Heart right ventricle (tissue), 16 donors: ENCODE results near the gene MRRF. TPM values are rescaled to one million over a fixed set of nuclear protein-coding genes. Genes with fewer than 3 reads are reported as not detected.

Source experiments
- ATAC-seq, 8 donors: fragments of 200-7000 bp; cut with Tn5 transposase; one replicate each; pipeline ENCODE4 v1.9.1; 2020; ENCODE audit warnings: mild to moderate bottlenecking in 8 of 8, moderate library complexity in 8 of 8, moderate number of reproducible peaks in 1 of 8
- DNase-seq, 2 donors: peaks; one replicate each; pipeline ENCODE4 v3.0.0-alpha.2; 2020
- H3K27ac ChIP-seq, 10 donors: fragments of 200-600 bp; sonication (generic) in 2 of 10; one replicate each; pipeline versions ENCODE4 v1.5.0 to v1.8.0; 2020 to 2022; ENCODE audit warnings: mild to moderate bottlenecking in 3 of 10
- H3K27me3 ChIP-seq, 7 donors: fragments of 200-600 bp; one replicate each; pipeline ENCODE4 v1.8.0; 2021 to 2022; ENCODE audit warnings: mild to moderate bottlenecking in 2 of 7
- H3K36me3 ChIP-seq, 9 donors: fragments of 200-600 bp; sonication (generic) in 1 of 9; one replicate each; pipeline versions ENCODE4 v1.5.0 to v1.8.0; 2020 to 2022; ENCODE audit warnings: mild to moderate bottlenecking in 2 of 9
- H3K4me1 ChIP-seq, 9 donors: fragments of 200-600 bp; sonication (generic) in 1 of 9; one replicate each; pipeline versions ENCODE4 v1.5.0 to v1.8.0; 2020 to 2022; ENCODE audit warnings: mild to moderate bottlenecking in 4 of 9
- H3K4me3 ChIP-seq, 10 donors: fragments of 200-600 bp; sonication (generic) in 2 of 10; one replicate each; pipeline versions ENCODE4 v1.5.0 to v1.8.0; 2020 to 2022; ENCODE audit warnings: mild to moderate bottlenecking in 7 of 10, moderate library complexity in 2 of 10
- H3K9me3 ChIP-seq, 11 donors: fragments of 200-600 bp in 10 of 11; sonication (generic) in 2 of 11; one replicate each; pipeline versions ENCODE4 v1.5.0 to v1.8.0; 2013 to 2022; ENCODE audit warnings: mild to moderate bottlenecking in 2 of 11, control low read depth in 1 of 11, moderate library complexity in 1 of 11
- CTCF ChIP-seq, 9 donors: fragments of 200-600 bp; sonication (generic) in 2 of 9; IDR thresholded peaks; one replicate each; pipeline versions ENCODE4 v1.5.0 to v1.8.0; 2021 to 2022; ENCODE audit warnings: antibody characterized with exemption in 9 of 9, mild to moderate bottlenecking in 5 of 9, moderate library complexity in 1 of 9
- WGBS, 2 donors: extraction: QIAGEN DNeasy Blood & Tissue Kit; methylation state at CpG; one replicate each; pipeline ENCODE4 v1.1.7; 2013; ENCODE audit warnings: inconsistent platforms in 1 of 2; 5-methylcytosine and 5-hydroxymethylcytosine counted together
- intact Hi-C, 10 donors: fragments of 100-400 bp; cut with DNase I; formaldehyde crosslinking; loops; one replicate each; pipeline versions ENCODE4 v1.11.1 to v1.14.2; 2022
- long read RNA-seq, 3 donors: library from polyadenylated mRNA; unstranded; transcript quantifications; one replicate each; pipeline ENCODE4 v2.0.0, GENCODE V29; 2020 to 2021
- polyA plus RNA-seq, 2 donors: library from polyadenylated mRNA; stranded (reverse); fragments of 200-250 nt; gene quantifications; one replicate each; pipeline ENCODE4 v1.2.3, GENCODE V29; 2013
- total RNA-seq, 10 donors: library from RNA; stranded (reverse); fragmentation: NEBNext Ultra II Directional in 3 of 10; extraction: Animal tissue kit (Norgen Biotek cat#: 25700) in 3 of 10; gene quantifications; one replicate each; pipeline versions ENCODE4 v1.2.1 to v1.2.4, GENCODE V29; 2021 to 2023
- donor health status: Arrhythmogenic right ventricular cardiomyopathy.
- donor health status: ischemic (EF 13 %, LVEDD 7.1; RV severe dilation, severe dysfunction).
- donor health status: healthy with polysubstance abuse.
- donor health status: DM: no; HTN: yes; CAD: no.
- donor health status: DM: no; HTN: no; CAD: no.
- donor health status: ischemic (EF 25% LVEDD 6.9; RV normal size, moderate dysfunction).
- donor health status: ischemic (EF 25% LVEDD 5.7; RV mildly dilated, moderate dysfunction).
- donor health status: healthy.
- donor health status: DM: yes; HTN: yes; CAD: no.
- donor health status: Ischemic cardiomyopathy.
- donor health status: ischemic (EF 35%, LVEDD 5.7; RV mildly dilated, moderate dysfunction).
- donor health status: nonischemic (EF 11% LVEDD 7.7; RV severe dilation, severe dysfunction).
- donor health status: DM: yes; HTN: yes; CAD: no.
- donor health status: PGD.
- donor health status: ischemic (EF 29% LVEDD 5.4; RV normal size, mild dysfunction).
- donor health status: nonischemic (EF 23%, LVEDD 6.1; RV moderate dilation, normal function).

Gene MRRF
- total RNA-seq (10 to 100 TPM; 30.3 to 45.9 (median 39.1) TPM), polyA plus RNA-seq (10 to 100 TPM; 35.0 to 37.7 TPM)
- long read RNA-seq, donor 1, full-length matches to known transcripts = 16 of 28 reads
- long read RNA-seq, donor 1, partial matches to known transcripts = 2 of 28 reads
- long read RNA-seq, donor 1, other reads (novel, unspliced or antisense) = 10 of 28 reads
- long read RNA-seq, donor 2, full-length matches to known transcripts = 19 of 40 reads
- long read RNA-seq, donor 2, partial matches to known transcripts = 3 of 40 reads
- long read RNA-seq, donor 2, other reads (novel, unspliced or antisense) = 18 of 40 reads
- long read RNA-seq, donor 3, full-length matches to known transcripts = 91 of 137 reads
- long read RNA-seq, donor 3, partial matches to known transcripts = 12 of 137 reads
- long read RNA-seq, donor 3, other reads (novel, unspliced or antisense) = 34 of 137 reads

- peak; percentile 90 to 91 for DNase-seq
- peaks cover 0 to 27% (median 3%) of the 10 kb centered on the region in 9 donors for H3K36me3 ChIP-seq
- intact Hi-C loops = loop anchor here in 6 of 10 donors (5.0 to 10.0 kb wide), 8 partner anchors 43 to 140 kb away; partner anchors contain the start of genes MORN5 (in 2 of the 6) and NDUFA8 (in 2 of the 6)
- 0% methylated on average over 60 of the region's 60 CpGs for WGBS, 2 donors
- H3K27me3 ChIP-seq = no peaks in the 10 kb centered on the region
- peak within 1 kb of the TSS; percentile 38 to 87 (median 68) for H3K4me3 ChIP-seq
- TF ChIP-seq CTCF (IDR thresholded peaks at IDR 0.05) = peak in 2 of 9 donors; percentile 6 to 25
- H3K9me3 ChIP-seq = no peaks in the 10 kb centered on the region
- peak; percentile 91 to 96 (median 93) for ATAC-seq
- H3K27ac ChIP-seq = peak within 1 kb of the TSS; percentile 46 to 98 (median 94)
- peaks cover 5 to 72% (median 52%) of the 10 kb centered on the region in 9 donors for H3K4me1 ChIP-seq
These were observed at the start of gene MRRF, which contains the start of gene RBM18 for GRCh38 chr9:122264360-122265148. TSS of gene MRRF (plus strand) at chr9:122264882. CDS start at chr9:122270892, 6,010 bp downstream. TSS of gene RBM18 (minus strand) at chr9:122264840. CDS start at chr9:122261492, 3,348 bp downstream.

GRCh38 chr9:122215663-122216062 lies 49.0 kb upstream of the MRRF start:
- TF ChIP-seq CTCF (IDR thresholded peaks at IDR 0.05) = no peak
- intact Hi-C loops = no loop called here

GRCh38 chr9:122216138-122216797 lies 48.4 kb upstream of the MRRF start:
- Histone ChIP-seq H3K9me3 (no peaks in the 10 kb centered on the region), H3K4me1 (peaks cover 10 to 57% (median 34%) of the 10 kb centered on the region in 9 donors), H3K27me3 (peaks cover 18 to 100% (median 88%) of the 10 kb centered on the region in 7 donors), H3K36me3 (peaks cover 0 to 5% (median 0%) of the 10 kb centered on the region in 9 donors), H3K4me3 (no peak overlapping the region), H3K27ac (no peak overlapping the region)
- WGBS, 2 donors = 66 to 71% methylated on average over 4 of the region's 4 CpGs
- ATAC-seq (no peak), DNase-seq (no peak)
- intact Hi-C loops = no loop called here
- TF ChIP-seq CTCF (IDR thresholded peaks at IDR 0.05) = no peak

More at GRCh38 chr9:122215663-122216062, 49.0 kb upstream of the MRRF start:
- peaks cover 0 to 5% (median 0%) of the 10 kb centered on the region in 9 donors for H3K36me3 ChIP-seq
- H3K4me1 ChIP-seq = peaks cover 8 to 51% (median 31%) of the 10 kb centered on the region in 9 donors
- H3K9me3 ChIP-seq = no peaks in the 10 kb centered on the region
- H3K4me3 ChIP-seq = no peak overlapping the region
- ATAC-seq = no peak
- peaks cover 16 to 100% (median 86%) of the 10 kb centered on the region in 7 donors for H3K27me3 ChIP-seq
- no peak for DNase-seq
- 83 to 88% methylated on average over 1 of the region's 1 CpG for WGBS, 2 donors
- no peak overlapping the region for H3K27ac ChIP-seq
